ENCODE data around the gene TRIP12.

DNA sequence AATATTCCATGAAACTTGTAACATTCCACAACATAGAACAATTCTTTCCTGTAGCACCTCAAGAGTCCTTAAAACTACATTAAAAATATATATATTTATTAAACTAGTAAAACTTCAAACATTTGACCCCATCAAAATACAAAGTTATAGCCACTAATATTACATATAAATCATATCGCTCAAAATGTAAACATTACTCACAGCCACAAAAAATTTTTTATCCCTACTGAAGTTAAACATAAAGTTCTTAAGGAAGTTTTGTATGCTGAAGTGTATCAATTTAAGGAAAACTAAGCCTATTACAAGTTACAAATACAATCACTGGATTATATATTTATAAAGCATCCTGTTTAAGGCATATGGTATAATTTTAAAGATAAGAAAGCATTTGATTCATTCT is 127.2 kb downstream of the TRIP12 start:
- TF ChIP-seq CTCF (conservative IDR thresholded peaks at IDR 0.05) (no peak), ZFX (IDR thresholded peaks at IDR 0.05) (no peak)

All from C4-2B (cell line).